ENCODE measurements around the gene ZNF396.

Gene ZNF396

DNA sequence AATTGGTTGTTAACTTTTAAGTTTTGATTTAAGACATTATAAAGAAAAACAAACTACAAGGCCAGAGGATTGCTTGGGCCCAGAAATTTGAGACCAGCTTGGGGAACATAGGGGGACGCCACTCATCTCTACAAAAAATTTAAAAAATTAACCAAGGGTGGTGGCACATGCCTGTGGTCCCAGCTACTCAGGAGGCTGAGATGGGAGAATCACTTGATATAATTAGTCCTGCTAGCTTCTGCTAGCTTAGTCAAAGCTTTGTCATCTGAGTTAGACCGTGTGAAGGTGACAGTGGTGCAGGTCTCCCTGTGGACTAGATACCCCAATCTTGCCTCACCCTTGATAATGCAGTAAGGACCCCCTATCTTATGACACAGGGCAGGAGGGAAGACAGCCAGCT lies 6.0 kb upstream of the ZNF396 start:
- no peak for DNase-seq (ENCODE audit: low read depth)

DNA sequence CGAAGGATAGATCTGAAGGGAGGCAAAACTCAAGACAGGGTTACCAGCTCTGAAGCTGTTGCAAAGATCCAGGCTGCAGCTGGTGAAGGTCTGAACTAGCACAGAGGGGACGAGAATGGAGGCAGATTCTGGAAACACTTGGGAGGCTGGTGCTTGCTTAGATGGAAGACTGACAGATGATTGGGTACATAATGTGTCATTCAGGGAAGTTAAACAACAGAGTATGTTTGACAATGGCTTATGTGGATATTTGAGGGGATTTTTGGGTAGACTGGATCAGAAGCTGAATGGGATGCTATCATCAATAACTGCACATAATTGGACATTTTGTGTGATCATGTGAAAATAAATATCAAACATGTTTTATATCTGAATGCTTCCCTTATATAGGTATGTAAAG lies 2.3 kb upstream of the ZNF396 start:
- DNase-seq (ENCODE audit: low read depth), result no peak

DNA sequence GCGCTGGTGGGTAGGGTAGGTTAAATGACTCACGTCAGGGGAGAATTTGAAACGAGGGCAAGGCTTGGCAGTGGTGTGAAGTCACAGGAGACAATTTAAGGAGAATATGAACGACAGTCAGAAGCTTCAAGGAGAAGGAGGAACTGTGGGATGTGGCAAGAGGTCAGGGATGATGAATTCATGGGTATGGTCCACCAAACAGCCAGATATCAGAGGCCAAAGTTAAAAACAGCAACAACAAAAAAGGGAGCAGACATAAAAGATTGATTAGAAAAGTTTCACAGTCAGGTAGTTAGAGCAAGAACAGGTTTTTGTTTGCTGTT lies 1.4 kb upstream of the ZNF396 start:
- no peak for DNase-seq (ENCODE audit: low read depth)

DNA sequence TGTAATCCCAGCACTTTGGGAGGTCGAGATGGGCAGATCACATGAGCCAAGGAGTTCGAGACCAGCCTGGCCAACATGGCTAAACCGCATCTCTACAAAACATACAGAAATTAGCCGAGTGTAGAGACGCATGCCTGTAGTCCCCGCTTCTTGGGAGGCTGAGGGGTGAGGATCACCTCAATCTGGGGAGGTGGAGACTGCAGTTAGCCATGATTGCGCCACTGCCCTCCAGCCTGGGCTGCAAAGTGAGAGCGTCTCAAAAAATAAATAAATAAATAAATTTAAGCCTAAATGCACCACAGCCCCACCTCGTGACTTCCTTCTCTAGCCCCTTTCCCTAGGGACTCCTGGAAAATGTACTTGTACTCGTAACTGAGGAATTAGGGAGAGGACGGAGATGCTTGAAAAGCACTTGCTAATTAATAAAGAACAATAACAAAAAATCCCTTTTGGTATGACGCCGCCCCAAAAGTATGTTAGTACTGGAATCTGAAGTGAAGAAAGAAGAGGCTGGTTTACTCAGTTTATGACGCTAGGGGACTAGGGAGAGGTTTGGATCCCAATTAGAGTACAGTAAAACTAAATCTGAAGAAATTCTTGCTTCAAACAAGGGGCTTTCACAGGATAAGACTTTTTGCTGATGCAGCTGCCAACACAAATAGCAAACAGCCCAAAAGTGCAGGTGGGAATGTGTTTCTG lies 887 bp upstream of the ZNF396 start:
- no peak for DNase-seq (ENCODE audit: low read depth)

DNA sequence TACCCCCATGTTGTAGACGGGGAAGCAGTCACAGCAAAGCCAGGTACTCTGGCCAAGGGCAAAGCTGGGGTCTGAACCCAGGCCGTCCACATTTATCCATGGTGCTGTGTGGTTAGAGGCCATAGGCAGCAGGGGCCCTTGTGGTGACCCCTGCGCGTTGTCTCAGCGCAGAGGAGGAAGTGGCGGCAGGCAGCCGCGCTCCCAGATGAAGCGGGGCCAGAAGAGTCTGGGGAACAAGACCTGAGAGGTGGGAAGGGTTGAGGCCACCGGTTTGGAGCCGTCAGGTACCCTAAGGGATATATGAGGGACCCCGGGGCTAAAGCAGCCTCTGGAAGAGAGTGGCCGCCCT lies 770 bp downstream of the ZNF396 start:
- no peak for DNase-seq (ENCODE audit: low read depth)

DNA sequence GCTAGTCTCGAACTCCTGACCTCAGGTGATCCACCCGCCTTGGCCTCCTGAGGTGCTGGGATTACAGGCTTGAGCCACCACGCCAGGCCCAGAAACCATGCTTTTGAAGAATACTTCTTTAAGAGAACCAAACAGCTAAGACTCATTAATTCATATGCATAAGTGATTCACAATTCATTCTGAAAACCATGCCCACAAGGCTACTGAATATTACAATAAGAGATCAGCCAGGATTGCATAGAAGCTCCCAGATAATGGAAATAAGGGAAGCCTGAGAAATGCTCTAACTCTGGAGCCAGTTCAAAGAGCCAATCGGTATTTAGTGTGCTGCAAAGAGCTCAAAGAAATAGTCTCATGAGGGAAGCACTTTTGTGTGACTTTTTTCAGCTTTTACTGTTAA lies 2.4 kb downstream of the ZNF396 start:
- no peak for DNase-seq (ENCODE audit: low read depth)

DNA sequence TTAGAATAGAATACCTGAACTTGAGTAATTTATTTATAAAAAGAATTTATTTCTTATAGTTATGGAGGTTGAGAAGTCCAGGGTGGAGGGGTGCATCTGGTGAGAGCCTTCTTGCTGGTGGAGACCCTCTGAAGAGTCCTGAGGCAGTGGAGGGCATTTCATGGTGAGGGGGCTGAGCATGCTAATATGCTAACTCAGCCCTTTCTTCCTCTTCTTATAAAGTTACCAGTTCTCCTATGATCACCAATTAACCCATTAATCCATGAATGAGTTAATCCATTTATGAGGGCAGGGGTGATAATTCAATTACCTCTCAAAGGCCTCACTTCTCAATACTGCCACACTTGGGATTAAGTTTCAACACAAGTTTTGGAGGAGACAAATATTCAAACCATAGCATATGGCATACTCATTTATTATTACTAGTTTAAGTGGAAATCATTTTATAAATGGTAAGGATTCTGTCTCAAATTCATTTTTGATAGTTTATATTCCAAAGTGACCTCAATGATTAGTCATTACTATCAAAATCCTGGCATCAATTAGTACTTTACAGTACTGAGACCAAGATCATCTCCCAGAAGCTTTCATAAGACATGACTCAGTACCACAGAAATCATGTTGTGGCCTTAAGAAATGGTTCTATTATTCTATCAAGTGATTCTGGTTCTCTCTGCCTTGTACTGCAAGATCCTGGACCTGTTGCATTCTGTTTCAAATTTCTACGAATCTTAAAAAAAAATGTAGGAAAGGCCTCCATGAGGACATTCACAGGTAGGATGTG lies 5.5 kb downstream of the ZNF396 start:
- DNase-seq (ENCODE audit: low read depth), result no peak

DNA sequence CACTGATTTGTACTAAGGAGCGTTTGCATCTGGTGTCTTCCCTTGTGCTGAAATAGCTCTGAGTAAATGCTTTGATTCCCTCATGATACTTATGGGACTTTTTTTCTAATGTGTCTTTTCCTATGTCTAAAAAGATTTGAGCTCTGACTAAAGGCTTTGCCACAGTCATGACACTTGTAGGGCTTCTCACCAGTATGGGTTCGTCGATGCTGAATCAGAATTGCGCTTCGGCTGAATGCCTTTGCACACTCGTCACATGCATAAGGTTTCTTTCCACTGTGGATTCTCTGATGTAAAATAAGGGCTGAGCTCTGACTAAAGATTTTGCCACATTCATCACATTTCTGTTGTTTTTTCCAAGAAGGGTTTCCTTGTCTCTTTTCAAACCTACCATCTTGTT lies 8.0 kb downstream of the ZNF396 start:
- no peak for DNase-seq (ENCODE audit: low read depth)

DNA sequence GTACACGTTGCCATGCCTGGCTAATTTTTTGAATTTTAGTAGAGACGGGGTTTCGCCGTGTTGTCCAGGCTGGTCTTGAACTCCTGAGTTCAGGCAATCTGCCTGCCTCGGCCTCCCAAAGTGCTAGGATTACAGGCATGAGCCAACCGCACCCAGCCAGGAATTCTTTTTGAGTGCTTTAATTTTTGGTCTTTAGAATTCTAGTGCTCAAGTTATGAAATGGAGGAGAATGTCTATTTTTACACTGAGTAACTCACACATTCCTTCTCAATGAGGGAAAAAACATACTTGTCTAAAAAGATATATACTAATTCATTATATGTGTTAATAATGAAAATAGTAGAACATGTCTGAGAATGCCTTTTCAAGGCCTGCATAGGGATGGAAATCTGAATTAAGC lies 8.5 kb downstream of the ZNF396 start:
- no peak for DNase-seq (ENCODE audit: low read depth)

DNA sequence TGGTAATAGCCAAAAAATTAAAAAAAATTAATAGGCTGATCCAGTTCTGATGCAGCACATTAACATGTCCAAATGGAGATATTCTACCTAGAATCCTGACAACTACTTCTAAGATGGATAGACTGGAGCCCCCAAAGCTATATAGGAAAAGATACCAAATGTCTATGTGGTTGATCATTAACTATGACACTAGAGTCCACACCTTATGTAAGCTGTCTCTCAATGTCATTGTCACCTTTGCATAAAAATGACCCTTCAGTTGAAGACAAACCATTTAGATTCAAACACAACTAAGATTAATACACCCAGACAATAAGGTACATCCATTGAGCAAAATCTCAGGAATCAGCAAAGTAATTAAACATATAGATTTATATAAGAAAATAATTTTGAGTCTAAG lies 14.6 kb downstream of the ZNF396 start:
- no peak for DNase-seq (ENCODE audit: low read depth)

DNA sequence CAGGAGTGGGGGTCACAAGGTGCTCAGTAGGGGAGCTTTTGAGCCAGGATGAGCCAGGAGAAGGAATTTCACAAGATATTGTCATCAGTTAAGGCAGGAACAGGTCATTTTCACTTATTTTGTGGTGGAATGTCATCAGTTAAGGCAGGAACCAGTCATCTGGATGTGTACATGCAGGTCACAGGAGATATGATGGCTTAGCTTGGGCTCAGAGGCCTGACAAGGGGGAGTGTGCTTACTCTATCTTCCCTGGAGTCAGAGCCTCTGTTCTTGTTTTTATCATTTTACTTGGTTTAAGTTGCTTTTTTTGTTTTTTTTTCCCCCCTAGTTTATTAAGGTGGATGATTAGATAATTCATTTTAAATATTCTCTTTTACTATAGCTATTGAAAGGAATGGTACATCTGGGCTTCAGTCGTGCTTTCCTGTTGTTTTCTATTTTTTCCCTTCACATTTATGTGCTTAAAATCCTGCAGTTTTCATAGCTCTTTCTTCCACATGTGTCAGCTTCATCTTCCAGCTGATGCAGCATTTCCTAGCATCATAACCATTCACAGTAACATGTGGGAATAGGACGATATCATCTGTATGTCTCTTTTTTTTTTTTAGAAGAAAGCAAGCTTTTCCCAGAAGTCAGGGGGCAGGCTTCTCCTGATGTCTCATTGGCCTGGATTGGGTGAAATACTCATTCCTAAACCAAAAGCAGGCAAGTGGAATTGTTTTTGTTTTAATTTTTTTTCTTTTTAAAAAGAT lies 15.4 kb downstream of the ZNF396 start:
- DNase-seq (ENCODE audit: low read depth), result no peak

DNA sequence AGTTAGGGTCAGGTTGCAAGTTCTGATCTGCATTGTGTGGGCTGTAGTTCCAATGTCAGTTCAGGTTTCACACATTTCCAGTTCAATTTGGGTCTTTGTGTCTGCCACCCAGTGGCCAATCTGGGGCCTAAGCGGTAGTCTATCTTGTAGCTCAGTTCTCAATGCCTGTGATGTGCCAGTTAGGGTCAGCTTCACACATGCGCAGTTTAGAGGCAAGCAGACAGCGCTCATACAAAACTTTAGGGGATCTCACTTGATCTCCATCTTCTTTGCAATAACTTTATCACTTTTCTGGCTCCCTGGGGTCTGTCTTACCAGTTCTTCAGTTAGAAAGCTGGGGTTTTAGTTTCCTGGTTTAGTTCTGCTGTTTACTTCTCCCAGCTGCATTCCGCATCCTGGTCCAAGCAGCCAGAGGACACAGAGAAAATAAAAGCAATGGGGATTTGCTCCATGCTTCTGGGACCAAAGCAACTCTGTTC lies 22.0 kb downstream of the ZNF396 start:
- peak; percentile 15 for DNase-seq (ENCODE audit: low read depth)

DNA sequence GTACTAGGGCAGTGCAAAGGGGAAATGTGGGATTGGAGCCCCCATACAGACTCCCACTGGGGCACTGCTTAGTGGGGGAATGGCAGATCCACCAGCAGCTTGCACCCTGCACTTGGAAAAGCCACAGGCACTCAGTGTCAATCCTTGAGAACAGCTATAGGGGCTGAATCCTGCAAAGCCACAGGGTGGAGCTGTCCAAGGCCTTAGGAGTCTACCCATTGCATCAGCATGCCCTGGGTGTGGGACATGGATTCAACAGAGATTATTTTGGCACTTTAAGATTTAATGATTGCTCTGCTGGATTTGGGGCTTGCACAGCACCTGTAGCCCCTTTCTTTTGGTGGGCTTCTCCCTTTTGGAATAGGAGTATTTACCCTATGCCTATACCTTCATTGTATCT lies 24.4 kb downstream of the ZNF396 start:
- no peak for DNase-seq (ENCODE audit: low read depth)

DNA sequence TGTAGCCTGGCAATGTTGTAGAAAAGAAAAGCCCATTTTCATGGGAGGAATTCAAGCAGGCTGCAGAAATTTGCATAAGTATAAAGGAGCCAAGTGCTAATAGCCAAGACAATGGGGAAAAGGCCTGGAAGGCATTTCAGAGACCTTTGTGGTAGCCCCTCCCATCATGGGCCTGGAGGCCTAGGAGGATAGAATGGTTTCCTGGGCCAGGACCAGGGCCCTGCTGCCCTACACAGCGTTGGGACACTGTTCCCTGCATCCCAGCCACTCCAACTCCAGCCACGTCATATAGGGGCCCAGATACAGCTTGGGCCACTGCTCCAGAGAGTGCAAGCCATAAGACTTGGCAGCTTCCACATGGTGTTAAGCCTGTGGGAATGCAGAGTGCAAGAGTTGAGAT lies 24.9 kb downstream of the ZNF396 start:
- no peak for DNase-seq (ENCODE audit: low read depth)

DNA sequence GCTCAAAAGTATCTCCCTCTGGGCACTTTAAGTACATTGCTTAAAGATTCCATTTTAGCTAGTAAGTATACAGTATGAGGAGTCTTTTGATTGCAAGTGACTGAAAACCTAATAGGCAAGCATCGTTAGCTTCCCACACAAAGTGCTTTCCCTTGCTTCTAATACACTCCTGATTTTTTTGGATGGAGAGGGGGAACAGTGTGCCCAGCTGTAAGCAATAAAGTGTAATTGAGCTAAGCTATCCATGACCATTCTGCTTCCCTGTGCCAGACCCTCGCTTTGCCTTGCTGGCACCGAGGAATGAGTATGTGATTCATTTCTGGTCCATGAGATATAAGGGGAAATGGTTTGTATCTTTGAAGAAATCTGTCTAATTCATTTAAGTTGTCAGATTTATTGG lies 29.1 kb downstream of the ZNF396 start:
- DNase-seq (ENCODE audit: low read depth), result no peak

DNA sequence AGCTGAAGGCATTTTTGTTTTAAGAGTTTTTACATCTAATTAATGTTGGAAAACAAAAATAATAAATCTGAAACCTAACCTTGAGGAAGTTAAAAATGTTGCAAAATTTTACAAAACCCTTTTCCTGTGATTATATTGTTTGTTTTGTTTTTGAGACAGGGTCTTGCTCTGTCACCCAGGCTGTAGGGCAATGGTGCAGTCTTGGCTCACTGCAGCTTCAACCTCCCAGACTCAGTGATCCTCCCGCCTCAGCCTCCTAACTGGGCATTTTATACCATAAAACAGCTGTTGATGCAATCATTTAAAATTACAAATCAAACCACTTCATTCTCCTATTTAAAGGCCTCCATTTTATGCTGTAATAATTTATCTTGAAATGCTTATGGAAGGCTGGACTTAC lies 31.2 kb downstream of the ZNF396 start:
- DNase-seq (ENCODE audit: low read depth), result no peak

DNA sequence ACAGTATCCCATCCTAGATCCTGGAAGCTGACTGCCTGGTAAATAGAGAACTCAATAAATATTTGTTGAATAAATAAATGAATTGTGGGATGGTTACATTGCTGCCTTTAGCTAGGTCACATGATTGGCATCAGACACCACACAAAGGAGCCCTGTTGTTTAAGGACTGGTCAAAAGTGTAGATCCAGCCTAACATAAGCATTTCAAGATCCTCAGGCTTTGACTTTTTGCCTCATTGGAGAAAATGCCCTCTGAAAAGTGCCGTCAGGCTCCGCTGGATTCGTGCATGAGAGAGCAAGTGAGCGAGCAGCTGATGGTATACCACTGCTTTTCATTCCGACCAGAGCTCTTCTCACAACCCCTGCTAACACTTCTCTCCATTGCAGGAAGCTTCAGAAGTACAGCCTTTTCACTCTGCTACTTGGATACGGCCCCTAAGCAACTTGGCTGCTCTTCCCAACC lies 31.6 kb downstream of the ZNF396 start:
- no peak for DNase-seq (ENCODE audit: low read depth)

DNA sequence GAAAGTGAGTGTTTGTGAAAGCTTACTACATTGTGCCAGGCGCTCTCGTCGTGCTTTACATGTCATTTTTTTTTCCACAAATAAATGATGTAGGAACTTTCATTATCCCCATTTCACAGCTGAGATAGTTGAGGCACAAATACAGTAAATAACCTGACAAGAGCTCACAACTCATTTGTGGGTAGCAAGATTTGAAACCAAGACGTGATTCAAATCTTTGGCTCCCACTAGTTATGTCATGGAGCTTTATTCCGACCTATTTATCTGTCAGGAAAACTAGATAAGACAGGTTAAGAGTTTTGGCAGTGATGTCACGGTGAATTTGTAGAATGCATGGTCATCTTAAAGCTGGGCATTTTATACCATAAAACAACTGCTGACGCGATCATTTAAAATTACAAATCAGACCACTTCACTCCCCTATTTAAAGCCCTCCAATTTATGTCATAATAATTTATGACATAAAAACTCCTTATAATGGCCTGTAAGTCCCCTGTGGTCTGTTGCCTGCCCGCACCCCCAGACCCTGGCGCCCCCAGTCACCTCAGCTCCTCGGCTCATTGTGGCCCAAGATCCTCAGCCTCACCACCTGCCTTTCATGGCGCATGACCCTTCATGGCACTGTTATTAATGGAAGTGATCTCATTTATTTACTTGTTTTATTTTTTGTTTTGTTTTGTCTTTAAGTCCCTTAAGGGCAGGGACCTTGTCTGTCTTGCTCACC lies 32.2 kb downstream of the ZNF396 start:
- no peak for DNase-seq (ENCODE audit: low read depth)

DNA sequence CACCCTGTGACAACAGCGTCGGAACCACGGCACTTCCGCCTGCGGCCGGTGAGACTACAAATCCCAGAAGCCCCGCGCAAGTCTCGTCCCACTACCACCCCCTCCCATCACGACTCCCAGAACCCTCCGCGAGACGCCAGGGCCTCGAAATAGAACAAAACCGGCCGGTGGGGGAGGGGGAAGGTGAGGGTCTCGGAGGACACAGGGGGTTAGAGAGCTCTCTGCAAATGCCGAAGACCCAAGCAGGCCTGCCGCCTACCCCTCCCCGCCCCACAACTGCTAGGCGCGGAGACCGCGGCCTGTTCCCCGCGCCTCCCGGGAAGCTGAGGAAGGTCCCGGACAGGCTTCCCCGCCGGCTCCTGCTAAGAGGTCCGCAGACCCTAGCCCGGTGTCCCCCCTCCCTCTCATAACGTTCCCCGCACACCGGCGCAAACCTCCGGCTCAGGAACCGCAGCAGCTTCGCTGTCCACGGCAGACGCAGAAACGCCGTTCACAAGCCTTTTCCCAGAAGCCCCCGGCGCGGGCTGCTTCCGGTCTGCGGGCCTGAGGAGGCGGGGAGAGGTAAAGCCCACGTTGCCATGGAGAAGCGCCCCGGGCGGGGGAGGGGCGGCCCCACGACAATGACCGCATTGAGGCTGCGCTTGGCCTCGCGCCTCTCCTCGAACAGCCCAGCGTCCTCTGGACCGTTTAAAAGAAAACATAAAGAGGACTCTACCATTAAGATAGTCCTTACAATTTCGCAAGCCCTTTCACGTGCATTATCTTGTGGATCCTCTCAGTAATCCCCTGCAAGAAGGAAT lies 33.0 kb downstream of the ZNF396 start, which contains the start of gene ZNF24:
Gene ZNF24, minus strand, starts transcription at position 485 of the 800 bp plus-strand sequence. CDS start 3,770 bp downstream, outside the sequence.
- DNase-seq (ENCODE audit: low read depth), result peak; percentile 84

DNA sequence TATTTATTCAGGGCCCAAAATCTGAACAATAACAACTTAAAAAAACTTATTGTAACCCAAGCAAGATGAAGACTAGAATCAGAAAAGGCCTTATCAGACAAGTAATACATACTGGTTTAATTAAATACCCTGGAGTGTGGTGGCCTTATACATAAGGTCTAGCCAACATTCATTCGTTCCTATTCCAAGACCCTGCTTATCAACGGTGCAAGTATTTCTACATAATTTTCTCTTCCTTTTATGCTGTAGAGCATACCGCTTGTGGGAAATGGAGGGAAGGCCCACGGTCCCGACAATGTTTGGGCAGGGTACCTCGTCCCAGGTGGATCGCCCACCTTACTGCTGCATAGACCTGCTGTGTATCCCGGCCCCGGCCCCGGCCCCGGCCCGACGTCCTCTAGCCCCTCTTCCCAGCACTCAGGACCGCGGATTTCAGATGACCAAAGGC lies 33.6 kb downstream of the ZNF396 start:
- DNase-seq (ENCODE audit: low read depth), result no peak

DNA sequence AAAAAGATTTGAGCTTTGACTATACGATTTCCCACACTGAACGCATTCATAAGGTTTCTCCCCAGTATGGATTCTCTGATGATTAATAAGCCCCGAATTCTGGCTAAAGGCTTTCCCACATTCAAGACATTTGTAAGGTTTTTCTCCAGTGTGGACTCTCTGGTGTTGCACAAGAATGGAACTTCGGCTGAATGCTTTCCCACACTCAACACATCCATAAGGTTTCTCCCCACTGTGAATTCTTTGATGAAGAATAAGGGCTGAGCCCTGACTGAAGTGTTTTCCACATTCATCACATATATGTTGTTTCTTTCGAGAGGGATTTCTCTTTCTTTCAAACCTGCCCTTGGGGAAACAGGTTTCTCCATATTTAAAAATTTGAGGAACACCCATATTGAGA lies 39.9 kb downstream of the ZNF396 start:
- no peak for DNase-seq (ENCODE audit: low read depth)

All from stimulated activated CD8-positive, alpha-beta memory T cell treated with anti-CD3 and anti-CD28 coated beads, Interleukin-7, amount 100 ng/mL, for 24 hours (primary cell).